ACC112 (cell line): ENCODE results near the gene CGB7.
"Not testable (repeated sequence)": the region's sequence is repeated elsewhere in the genome, so short reads cannot be mapped to it uniquely, and the experiment has no call there.

Experiments used
- H2AFZ ChIP-seq: fragments of 200-600 bp; sonication (generic); one replicate; pipeline ENCODE4 v1.6.0; 2017; ENCODE audit warnings: antibody characterized with exemption, low read length; ENCODE audit not compliant: unreplicated experiment
- H3K27ac ChIP-seq: fragments of 200-600 bp; sonication (generic); 2 replicates; pipeline ENCODE4 v1.5.1; 2014; ENCODE audit warnings: low read depth, mild to moderate bottlenecking, antibody characterized with exemption, low read length, moderate library complexity
- H3K27me3 ChIP-seq: fragments of 200-600 bp; sonication (generic); 2 replicates; pipeline ENCODE4 v1.6.1; 2014; ENCODE audit warnings: mild to moderate bottlenecking, antibody characterized with exemption, low read length, moderate library complexity, mixed read lengths; ENCODE audit not compliant: insufficient read depth
- H3K36me3 ChIP-seq: fragments of 200-600 bp; sonication (generic); 2 replicates; pipeline ENCODE4 v1.6.1; 2016; ENCODE audit warnings: mild to moderate bottlenecking, antibody characterized with exemption, low read length, moderate library complexity, mixed read lengths; ENCODE audit not compliant: insufficient read depth
- H3K4me1 ChIP-seq: fragments of 200-600 bp; sonication (generic); one replicate; pipeline ENCODE4 v1.6.1; 2016; ENCODE audit warnings: low read length, mixed read lengths; ENCODE audit not compliant: insufficient read depth, unreplicated experiment, control insufficient read depth
- H3K4me3 ChIP-seq: fragments of 200-600 bp; sonication (generic); 2 replicates; pipeline ENCODE4 v1.5.1; 2014; ENCODE audit warnings: mild to moderate bottlenecking, low read depth, low read length
- H3K79me2 ChIP-seq: fragments of 200-600 bp; sonication (generic); one replicate; pipeline ENCODE4 v1.6.0; 2016; ENCODE audit warnings: low read length; ENCODE audit not compliant: control insufficient read depth, unreplicated experiment, insufficient read depth

CGB7 gene

DNA sequence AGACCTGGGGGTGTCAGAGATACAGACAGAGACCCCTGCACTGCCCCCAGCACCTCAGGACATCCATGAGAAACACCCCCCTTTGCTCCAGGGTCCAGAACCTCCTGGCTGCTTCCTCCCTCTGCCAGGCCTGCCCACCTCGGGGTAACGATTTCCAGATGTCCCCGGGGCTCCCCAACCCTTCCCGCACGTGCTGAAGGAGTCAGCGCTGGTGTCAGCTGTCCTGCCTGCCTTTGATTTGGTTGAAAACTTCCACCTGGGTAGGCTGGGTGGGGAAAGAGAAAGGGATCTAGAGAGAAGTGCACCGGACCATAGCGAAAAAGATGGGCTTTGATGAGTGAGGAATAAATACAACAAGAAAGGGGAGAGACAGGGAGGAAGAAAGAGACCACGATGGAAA is 1.5 kb upstream of the CGB7 start:
- no peaks in the 10 kb centered on the region for H3K36me3 ChIP-seq
- H3K4me3 ChIP-seq, result no peak overlapping the region
- no peaks in the 10 kb centered on the region for H3K4me1 ChIP-seq
- no peak overlapping the region for H2AFZ ChIP-seq
- no peak overlapping the region for H3K27ac ChIP-seq
- H3K27me3 ChIP-seq, result no peaks in the 10 kb centered on the region
- H3K79me2 ChIP-seq, result no peaks in the 10 kb centered on the region

DNA sequence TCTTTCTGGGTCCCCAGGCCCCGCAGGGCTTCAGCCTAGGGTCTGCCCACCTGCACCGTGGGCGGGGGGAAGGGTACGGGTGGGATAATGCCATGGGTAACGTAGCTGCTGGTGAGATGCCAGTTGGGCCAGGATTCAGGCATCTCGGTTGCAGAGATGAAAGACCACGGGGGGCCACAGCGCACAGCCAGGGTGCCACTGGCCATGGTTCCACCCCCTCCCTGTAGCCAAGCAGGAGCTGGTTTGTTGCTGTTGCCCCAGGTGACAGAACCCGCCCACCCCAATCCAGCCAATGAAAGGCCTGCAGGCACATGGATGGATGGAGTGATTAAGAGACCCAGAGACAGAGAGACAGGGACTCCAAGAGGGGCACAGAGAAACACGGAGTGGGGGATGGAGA is 1.0 kb upstream of the CGB7 start:
- Histone ChIP-seq H3K27ac (no peak overlapping the region), H3K36me3 (no peaks in the 10 kb centered on the region), H3K27me3 (no peaks in the 10 kb centered on the region), H2AFZ (no peak overlapping the region), H3K79me2 (no peaks in the 10 kb centered on the region), H3K4me3 (no peak overlapping the region), H3K4me1 (no peaks in the 10 kb centered on the region)

DNA sequence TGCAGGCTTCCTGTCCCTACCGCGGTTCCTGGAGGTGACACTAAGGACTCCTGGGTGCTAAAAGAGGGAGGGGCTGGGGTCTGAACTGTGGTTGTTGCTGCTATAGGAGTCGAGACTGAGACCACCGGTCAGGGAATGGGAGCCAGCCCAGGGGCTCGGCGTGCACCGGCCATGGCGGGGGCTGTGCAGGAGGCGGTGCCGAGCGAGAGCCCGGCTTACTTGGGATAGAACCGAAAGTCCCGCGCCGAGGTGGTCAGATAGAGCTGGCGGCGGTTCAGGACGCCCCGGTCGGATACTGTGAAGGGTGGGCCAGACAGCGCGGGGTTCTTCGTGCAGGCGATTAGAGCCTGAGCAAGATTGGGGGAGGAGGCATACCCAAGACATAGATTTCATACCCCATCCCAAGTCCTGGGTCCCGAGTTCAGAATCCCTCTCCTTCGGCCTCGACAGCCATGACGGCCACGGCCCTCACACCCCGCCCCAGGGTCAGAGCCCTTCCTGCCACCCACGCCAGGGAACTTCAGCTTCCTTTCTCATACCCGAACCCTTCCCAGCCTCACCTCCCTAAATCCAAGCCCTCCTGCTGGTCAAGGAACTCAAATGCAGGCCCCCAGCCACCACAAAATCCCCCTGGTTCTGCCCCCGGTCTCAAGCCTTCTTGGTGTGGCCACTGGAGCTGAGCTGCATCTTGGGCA is 500 bp downstream of the CGB7 start:
- H2AFZ ChIP-seq, result peak overlapping the region; percentile 80
- H3K4me3 ChIP-seq, result peak overlapping the region; percentile 86
- H3K27ac ChIP-seq, result 0 out of 2 replicates have a peak overlapping the region, but pooled peaks have one; percentile 13
- not testable (repeated sequence) for H3K36me3 ChIP-seq, H3K4me1 ChIP-seq, H3K79me2 ChIP-seq, H3K27me3 ChIP-seq

DNA sequence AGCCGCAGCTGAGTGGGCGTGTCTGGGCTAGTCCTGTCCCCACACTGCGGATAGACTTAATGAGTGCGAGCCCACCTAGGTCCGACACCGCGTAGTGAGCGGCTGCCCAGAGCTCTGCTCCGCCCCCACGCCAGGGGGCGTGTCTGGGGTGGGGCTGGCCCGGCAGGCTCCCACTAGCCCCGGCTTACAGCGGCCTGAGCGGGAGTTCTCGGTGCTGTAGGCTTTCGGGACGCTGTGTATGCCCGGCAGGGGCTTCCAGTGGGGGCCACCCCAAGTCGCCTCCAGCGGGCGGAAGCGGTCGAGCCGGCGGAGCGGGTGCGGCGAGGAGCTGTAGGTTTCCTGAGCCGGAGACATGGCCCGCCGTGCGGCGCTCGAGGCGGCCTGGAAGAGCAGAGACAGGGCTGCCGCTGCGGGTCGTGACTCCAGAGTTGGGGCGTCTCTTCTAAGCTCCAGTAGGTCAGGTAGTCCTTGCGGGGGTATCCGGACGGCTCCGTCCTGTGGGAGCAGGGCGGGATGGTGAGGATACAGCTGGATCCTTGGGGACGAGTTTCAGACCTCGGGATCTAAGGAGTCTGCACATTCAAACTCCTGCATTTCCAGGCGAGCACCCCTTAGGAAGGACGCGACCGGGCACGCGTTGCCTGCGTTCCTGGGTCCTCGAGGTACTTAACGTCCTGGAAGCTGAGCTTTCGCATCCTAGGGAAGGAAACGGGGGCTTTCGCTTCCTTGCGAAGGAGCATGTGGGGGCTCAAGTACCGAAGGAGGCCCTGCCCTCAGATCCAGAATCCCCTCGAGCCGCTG is 1.2 kb downstream of the CGB7 start:
- Histone ChIP-seq H2AFZ (peak overlapping the region; percentile 80), H3K79me2 (no peaks in the 10 kb centered on the region), H3K27ac (no peak overlapping the region), H3K36me3 (no peaks in the 10 kb centered on the region), H3K4me1 (no peaks in the 10 kb centered on the region), H3K27me3 (no peaks in the 10 kb centered on the region), H3K4me3 (peak overlapping the region; percentile 86)

DNA sequence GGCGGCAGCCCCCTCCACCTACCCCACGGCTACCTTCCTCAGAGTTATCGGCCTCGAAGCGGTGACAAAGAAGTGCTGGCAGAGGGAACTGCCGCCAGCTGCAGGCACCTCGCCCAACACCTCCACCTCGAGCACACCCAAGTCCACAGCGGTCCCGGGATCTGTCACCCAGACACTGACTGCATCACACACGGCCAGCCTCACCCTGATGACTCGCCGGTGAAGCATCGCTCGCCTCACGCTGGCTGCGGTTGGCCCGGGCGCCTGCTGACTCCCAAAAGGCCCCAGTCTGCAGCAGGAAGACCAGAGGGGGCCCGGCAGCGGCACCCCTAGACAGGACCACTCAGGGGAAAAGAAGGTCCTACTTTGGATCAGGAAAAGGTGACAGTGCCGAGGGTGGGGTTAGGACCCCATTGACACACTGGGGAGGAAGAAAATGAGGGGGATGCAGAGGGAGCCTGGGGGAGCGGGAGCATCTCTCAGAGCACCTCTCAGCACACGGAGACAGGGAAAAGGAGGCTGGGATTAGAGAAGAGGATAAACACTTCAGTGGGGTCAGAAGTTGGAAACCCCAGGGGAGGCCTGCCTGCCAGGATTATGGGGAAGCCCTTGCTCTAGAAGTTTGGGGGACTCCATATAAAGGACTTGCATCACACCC is 7.0 kb downstream of the CGB7 start:
- not testable (repeated sequence) for H3K79me2 ChIP-seq, H2AFZ ChIP-seq, H3K27ac ChIP-seq, H3K4me1 ChIP-seq, H3K36me3 ChIP-seq, H3K27me3 ChIP-seq, H3K4me3 ChIP-seq

DNA sequence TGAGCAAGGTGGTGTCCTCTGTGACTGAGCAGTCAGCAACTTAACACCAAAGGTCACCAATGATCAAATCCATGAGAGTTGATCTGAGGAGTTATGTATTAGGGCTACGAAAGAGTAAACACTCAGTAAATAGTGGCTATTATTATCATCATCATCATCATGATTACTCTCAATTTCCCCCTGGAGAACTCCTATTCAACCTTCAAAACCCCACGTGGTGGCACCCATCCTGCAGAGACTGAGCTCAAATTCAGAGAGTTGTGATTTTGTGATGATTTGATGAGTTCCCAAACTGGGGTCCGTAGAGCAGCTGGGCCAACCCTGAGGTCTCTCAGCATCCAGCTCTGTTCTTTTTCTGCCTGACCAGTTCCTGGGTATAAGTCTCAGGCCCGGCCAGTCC is 7.7 kb downstream of the CGB7 start:
- not testable (repeated sequence) for H3K36me3 ChIP-seq, H3K4me1 ChIP-seq, H3K79me2 ChIP-seq, H3K27me3 ChIP-seq, H3K27ac ChIP-seq, H2AFZ ChIP-seq, H3K4me3 ChIP-seq

DNA sequence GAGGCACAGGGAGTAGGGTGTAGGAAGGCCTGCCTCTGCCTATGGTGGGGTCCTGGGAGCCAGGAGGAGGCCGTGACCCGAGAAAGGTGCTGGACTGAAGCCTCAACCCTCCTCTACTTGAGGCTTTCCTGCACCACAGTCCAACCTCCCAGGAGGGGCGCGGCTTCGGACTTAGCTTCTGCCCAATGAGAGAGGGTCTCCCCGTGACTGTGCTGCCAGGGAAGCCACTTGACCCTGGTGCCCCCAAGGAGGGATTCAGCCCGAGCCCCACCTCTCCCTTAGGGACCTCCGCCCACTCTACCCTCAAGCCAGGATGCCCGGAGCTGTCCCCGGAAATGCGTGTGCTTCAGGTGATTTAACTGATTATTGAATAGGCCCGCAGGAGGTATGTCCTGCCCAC is 8.5 kb downstream of the CGB7 start, which contains the start of gene CGB8:
Gene CGB8, minus strand, starts transcription at position 101 of the 400 bp plus-strand sequence. CDS start 372 bp downstream, outside the sequence.
- H3K36me3 ChIP-seq, H3K4me1 ChIP-seq, H3K27ac ChIP-seq, H3K4me3 ChIP-seq, H2AFZ ChIP-seq, H3K79me2 ChIP-seq, H3K27me3 ChIP-seq: not testable (repeated sequence)

DNA sequence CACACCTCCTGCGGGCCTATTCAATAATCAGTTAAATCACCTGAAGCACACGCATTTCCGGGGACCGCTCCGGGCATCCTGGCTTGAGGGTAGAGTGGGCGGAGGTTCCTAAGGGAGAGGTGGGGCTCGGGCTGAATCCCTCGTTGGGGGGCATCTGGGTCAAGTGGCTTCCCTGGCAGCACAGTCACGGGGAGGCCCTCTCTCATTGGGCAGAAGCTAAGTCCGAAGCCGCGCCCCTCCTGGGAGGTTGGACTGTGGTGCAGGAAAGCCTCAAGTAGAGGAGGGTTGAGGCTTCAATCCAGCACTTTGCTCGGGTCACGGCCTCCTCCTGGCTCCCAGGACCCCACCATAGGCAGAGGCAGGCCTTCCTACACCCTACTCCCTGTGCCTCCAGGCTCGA is 14.0 kb downstream of the CGB7 start, which contains the start of gene CGB5:
Gene CGB5, plus strand, starts transcription at position 301 of the 400 bp plus-strand sequence. CDS start 362 bp downstream, outside the sequence.
- not testable (repeated sequence) for H3K4me1 ChIP-seq, H3K27ac ChIP-seq, H3K79me2 ChIP-seq, H3K36me3 ChIP-seq, H3K27me3 ChIP-seq, H2AFZ ChIP-seq, H3K4me3 ChIP-seq

DNA sequence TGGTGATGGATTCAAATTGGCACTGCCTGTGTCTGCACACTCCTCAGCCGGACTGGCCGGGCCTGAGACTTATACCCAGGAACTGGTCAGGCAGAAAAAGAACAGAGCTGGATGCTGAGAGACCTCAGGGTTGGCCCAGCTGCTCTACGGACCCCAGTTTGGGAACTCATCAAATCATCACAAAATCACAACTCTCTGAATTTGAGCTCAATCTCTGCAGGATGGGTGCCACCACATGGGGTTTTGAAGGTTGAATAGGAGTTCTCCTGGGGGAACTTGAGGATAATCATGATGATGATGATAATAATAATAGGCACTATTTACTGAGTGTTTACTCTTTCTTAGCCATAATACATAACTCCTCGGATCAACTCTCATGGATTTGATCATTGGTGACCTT is 14.9 kb downstream of the CGB7 start:
- not testable (repeated sequence) for H3K27me3 ChIP-seq, H3K79me2 ChIP-seq, H3K36me3 ChIP-seq, H2AFZ ChIP-seq, H3K4me1 ChIP-seq, H3K4me3 ChIP-seq, H3K27ac ChIP-seq

DNA sequence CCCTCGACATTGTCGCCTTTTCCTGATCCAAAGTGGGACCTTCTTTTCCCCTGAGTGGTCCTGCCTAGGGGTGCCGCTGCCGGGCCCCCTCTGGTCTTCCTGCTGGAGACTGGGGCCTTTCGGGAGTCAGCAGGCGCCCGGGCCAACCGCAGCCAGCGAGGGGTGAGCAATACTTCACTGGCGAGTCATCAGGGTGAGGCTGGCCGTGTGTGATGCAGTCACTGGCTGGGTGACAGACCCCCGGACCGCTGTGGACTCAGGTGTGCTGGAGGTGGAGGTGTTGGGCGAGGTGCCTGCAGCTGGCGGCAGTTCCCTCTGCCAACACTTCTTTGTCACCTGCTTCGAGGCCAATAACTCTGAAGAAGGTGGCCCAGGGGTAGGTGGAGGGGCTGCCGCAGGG is 15.4 kb downstream of the CGB7 start:
- Histone ChIP-seq H3K27ac (no peak overlapping the region), H2AFZ (no peak overlapping the region)

More for the DNA sequence above, 15.4 kb downstream of the CGB7 start:
- Histone ChIP-seq H3K79me2 (no peaks in the 10 kb centered on the region), H3K4me1 (no peaks in the 10 kb centered on the region), H3K27me3 (no peaks in the 10 kb centered on the region), H3K4me3 (no peak overlapping the region), H3K36me3 (no peaks in the 10 kb centered on the region)
